Brain pericyte (primary cell): ENCODE measurements around the gene MEIS2.
"Not testable (repeated sequence)": the region's sequence is repeated elsewhere in the genome, so short reads cannot be mapped to it uniquely, and the experiment has no call there.

ENCODE experiments used
- DNase-seq: peaks from one replicate; pipeline ENCODE4 v3.0.0-alpha.2; 2012; ENCODE audit warnings: low read depth, low spot score

Gene MEIS2

GRCh38 chr15:37009288-37009687 lies 91.1 kb downstream of the MEIS2 start:
- no peak for DNase-seq

- DNase-seq: no peak
Measured at GRCh38 chr15:37008205-37008604, 92.1 kb downstream of the MEIS2 start.

- DNase-seq: no peak
Measured at GRCh38 chr15:37007301-37007700, 93.0 kb downstream of the MEIS2 start.

GRCh38 chr15:37004981-37005735 lies 95.2 kb downstream of the MEIS2 start:
- no peak for DNase-seq

GRCh38 chr15:37004373-37004869 lies 95.9 kb downstream of the MEIS2 start:
- no peak for DNase-seq

GRCh38 chr15:37002041-37002672 lies 98.2 kb downstream of the MEIS2 start:
- DNase-seq: no peak

- no peak for DNase-seq
Measured at GRCh38 chr15:37001417-37001816, 98.9 kb downstream of the MEIS2 start.

- DNase-seq: no peak
Measured at GRCh38 chr15:36999778-37000177, 100.6 kb downstream of the MEIS2 start.

- DNase-seq: no peak
Measured at GRCh38 chr15:36996538-36997181, 103.7 kb downstream of the MEIS2 start.

GRCh38 chr15:36996121-36996520 lies 104.2 kb downstream of the MEIS2 start:
- no peak for DNase-seq

GRCh38 chr15:36994790-36995189 lies 105.6 kb downstream of the MEIS2 start:
- no peak for DNase-seq

- no peak for DNase-seq
Measured at GRCh38 chr15:36992454-36992853, 107.9 kb downstream of the MEIS2 start.

GRCh38 chr15:36988947-36989346 lies 111.4 kb downstream of the MEIS2 start:
- DNase-seq: no peak

GRCh38 chr15:36982430-36982829 lies 117.9 kb downstream of the MEIS2 start:
- no peak for DNase-seq

- not testable (repeated sequence) for DNase-seq
Measured at GRCh38 chr15:36980281-36980680, 120.1 kb downstream of the MEIS2 start.

- no peak for DNase-seq
Measured at GRCh38 chr15:36978625-36979024, 121.7 kb downstream of the MEIS2 start.

- DNase-seq: no peak
Measured at GRCh38 chr15:36978126-36978525, 122.2 kb downstream of the MEIS2 start.

- DNase-seq: no peak
Measured at GRCh38 chr15:36977659-36978058, 122.7 kb downstream of the MEIS2 start.

- DNase-seq: no peak
Measured at GRCh38 chr15:36972704-36973103, 127.6 kb downstream of the MEIS2 start.

- DNase-seq: no peak
Measured at GRCh38 chr15:36970522-36970921, 129.8 kb downstream of the MEIS2 start.

- DNase-seq: no peak
Measured at GRCh38 chr15:36967929-36968328, 132.4 kb downstream of the MEIS2 start.

GRCh38 chr15:36966708-36967107 lies 133.6 kb downstream of the MEIS2 start:
- no peak for DNase-seq
